22Rv1 (cell line): ENCODE data around the gene PMIS2.

Experiments
- H3K27ac ChIP-seq: fragments of 450-650 bp; 2 replicates; pipeline ENCODE4 v1.5.1; 2017
- ZFX ChIP-seq: fragments of 450-650 bp; IDR thresholded peaks from 2 replicates; pipeline ENCODE4 v1.6.1; 2017; ENCODE audit warnings: antibody characterized with exemption, borderline replicate concordance
- TF ChIP-seq, protein P1 (sequence below): fragments of 450-650 bp; IDR thresholded peaks from 2 replicates; pipeline ENCODE4 v1.5.1; 2017; ENCODE audit warnings: mild to moderate bottlenecking

PMIS2 gene

GRCh38 chr19:35551091-35551810 is 34.7 kb upstream of the PMIS2 start:
- H3K27ac ChIP-seq, result no peak overlapping the region
- TF ChIP-seq ZFX, result no peak
- TF ChIP-seq, protein P1, sequence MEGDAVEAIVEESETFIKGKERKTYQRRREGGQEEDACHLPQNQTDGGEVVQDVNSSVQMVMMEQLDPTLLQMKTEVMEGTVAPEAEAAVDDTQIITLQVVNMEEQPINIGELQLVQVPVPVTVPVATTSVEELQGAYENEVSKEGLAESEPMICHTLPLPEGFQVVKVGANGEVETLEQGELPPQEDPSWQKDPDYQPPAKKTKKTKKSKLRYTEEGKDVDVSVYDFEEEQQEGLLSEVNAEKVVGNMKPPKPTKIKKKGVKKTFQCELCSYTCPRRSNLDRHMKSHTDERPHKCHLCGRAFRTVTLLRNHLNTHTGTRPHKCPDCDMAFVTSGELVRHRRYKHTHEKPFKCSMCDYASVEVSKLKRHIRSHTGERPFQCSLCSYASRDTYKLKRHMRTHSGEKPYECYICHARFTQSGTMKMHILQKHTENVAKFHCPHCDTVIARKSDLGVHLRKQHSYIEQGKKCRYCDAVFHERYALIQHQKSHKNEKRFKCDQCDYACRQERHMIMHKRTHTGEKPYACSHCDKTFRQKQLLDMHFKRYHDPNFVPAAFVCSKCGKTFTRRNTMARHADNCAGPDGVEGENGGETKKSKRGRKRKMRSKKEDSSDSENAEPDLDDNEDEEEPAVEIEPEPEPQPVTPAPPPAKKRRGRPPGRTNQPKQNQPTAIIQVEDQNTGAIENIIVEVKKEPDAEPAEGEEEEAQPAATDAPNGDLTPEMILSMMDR, result no peak

DNA sequence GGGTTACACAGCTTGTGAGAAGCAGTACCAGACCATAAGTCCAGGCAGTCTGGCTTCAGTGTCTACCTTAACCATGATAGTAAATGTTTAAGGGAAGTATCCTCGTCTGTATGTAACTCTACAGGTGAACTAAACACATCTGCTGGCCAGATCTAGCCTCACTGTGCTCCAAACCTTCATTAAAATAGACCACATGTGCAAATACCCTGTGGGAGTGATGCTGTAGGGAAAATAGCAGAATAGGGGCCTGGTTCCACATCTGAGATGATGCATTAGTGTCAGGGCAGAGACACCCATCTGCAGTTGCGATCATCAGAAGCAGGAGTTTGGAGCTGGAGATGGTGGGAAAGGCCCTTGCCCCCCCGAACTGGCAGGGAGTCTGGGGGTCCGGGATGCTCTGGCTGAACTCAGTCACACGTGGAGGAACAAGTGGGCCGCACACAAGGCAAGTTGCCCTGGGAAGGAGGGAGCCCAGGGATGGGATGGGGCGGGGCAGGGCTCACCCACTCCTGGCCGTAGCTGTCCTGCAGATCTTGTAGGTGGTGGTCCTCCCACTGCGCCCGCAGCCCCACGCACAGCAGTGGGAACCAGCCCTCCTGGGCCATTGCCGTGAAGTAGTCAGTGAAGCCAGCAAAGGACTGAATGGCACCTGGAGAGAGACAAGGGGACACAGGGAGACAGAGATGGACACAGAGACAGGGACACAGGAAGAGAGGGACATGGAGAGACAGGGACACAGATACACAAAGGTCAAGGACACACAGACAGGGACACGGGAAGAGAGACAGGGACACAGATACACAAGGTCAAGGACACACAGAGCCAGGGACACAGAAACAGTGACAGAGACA is 33.2 kb upstream of the PMIS2 start:
- H3K27ac ChIP-seq, result no peak overlapping the region
- TF ChIP-seq, protein P1, result no peak
- TF ChIP-seq ZFX, result no peak

DNA sequence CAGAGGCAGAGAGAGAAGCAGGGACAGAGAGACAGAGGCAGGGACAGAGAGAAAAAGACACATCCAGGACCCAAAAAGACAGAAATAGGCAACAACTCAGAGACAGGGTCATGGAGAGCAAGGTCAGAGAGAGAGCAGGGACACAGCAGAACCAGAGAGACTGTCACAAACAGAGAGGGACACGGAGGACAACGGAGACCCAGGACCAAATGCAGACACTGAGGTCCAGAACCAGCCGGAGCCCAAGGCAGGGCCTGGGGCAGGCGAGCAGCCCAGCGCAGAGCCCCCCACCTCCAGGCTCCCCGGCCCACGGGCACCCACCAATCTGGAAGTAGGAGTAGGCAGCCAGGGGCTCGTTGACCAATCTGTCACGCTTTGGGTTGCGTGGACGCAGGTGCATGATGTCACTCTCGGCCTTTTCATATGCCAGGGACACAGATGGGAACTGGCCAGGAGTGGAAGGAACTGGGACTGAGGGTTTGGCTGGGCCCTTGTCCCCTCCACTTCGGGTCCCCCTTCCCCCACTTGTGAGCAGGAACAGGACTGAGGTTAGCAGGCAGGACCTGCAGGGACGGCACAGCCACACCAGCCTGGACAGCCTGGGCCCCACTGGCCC is 32.5 kb upstream of the PMIS2 start:
- TF ChIP-seq, protein P1, result no peak
- TF ChIP-seq ZFX, result no peak
- H3K27ac ChIP-seq, result no peak overlapping the region

DNA sequence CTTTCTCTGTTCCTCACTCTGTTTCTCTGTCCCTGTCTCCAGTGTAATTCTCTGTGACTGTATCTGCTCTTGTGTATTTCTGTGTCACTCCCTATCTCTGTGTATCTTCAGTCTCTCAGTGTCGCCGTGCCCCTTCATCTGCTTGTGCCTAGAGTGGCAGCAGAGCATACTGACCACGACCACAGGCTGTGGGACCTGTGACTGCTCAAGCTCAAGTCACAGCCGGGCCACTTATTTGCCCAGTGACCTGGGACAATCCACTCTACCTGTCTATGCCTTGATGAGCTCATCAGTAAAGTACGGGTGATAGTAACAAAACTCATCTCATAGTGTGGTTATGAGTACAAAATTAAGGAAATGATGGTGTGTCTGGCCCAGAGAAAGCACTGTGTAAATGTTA is 31.9 kb upstream of the PMIS2 start:
- no peak overlapping the region for H3K27ac ChIP-seq
- TF ChIP-seq ZFX, result no peak
- TF ChIP-seq, protein P1, result no peak

GRCh38 chr19:35555301-35556005 is 30.5 kb upstream of the PMIS2 start:
- H3K27ac ChIP-seq, result no peak overlapping the region
- no peak for TF ChIP-seq ZFX
- TF ChIP-seq, protein P1, result peak; percentile 32

DNA sequence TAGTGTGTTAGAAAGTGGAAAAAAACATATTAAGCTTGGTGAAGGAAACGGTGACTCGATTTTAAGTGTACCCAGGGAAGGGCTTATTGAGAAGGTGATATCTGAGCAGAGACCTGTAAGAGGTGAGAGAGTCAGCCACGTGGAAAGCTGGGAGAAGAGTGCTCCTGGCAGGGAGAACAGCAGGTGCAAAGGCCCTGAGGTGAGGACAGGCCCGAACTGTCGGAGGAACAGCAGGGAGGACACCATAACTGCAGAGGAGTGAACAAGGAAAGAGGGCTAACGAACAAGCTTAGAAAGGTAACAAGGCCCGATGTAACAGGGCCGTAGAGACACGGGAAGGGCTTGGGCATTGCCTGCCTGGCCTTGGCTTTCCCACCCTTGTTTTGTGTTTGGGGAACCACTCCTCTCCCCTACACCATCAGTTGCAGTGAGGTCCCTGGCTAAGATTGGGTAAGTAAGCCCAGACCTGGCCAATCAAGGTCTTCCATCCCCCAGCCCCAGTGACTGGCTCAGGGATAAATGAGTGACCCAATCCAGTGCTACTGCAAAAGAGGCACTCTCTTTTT is 29.9 kb upstream of the PMIS2 start:
- no peak for TF ChIP-seq ZFX
- TF ChIP-seq, protein P1, result no peak
- no peak overlapping the region for H3K27ac ChIP-seq
